Sigmoid colon (tissue), 4 donors: ENCODE data around the gene FAM174B.

Source experiments
- POLR2A ChIP-seq, 2 donors: fragments of 450-650 bp; IDR thresholded peaks; one replicate each; pipeline ENCODE4 v1.6.1; 2016; ENCODE audit warnings: antibody characterized with exemption in 2 of 2, mild to moderate bottlenecking in 2 of 2, moderate library complexity in 2 of 2
- POLR2AphosphoS5 ChIP-seq, 4 donors: sonication (generic); formaldehyde crosslinking; IDR thresholded peaks; one replicate each; pipeline ENCODE4 v1.6.1; 2017; ENCODE audit warnings: antibody characterized with exemption in 4 of 4
- TF ChIP-seq, protein P1 (sequence below), 4 experiments: fragments of 450-650 bp in 3 of 4; fragments of 200-600 bp in 1 of 4; IDR thresholded peaks; one replicate each; pipeline ENCODE4 v1.5.1; 2016 to 2019; ENCODE audit warnings: antibody characterized with exemption in 4 of 4, mild to moderate bottlenecking in 3 of 4, moderate library complexity in 2 of 4

- TF ChIP-seq, protein P1, sequence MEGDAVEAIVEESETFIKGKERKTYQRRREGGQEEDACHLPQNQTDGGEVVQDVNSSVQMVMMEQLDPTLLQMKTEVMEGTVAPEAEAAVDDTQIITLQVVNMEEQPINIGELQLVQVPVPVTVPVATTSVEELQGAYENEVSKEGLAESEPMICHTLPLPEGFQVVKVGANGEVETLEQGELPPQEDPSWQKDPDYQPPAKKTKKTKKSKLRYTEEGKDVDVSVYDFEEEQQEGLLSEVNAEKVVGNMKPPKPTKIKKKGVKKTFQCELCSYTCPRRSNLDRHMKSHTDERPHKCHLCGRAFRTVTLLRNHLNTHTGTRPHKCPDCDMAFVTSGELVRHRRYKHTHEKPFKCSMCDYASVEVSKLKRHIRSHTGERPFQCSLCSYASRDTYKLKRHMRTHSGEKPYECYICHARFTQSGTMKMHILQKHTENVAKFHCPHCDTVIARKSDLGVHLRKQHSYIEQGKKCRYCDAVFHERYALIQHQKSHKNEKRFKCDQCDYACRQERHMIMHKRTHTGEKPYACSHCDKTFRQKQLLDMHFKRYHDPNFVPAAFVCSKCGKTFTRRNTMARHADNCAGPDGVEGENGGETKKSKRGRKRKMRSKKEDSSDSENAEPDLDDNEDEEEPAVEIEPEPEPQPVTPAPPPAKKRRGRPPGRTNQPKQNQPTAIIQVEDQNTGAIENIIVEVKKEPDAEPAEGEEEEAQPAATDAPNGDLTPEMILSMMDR (IDR thresholded peaks at IDR 0.05), result no peak
- TF ChIP-seq POLR2A (IDR thresholded peaks at IDR 0.05) (no peak), POLR2AphosphoS5 (IDR thresholded peaks at IDR 0.05) (no peak)
These were observed 68.6 kb downstream of the FAM174B start for GRCh38 chr15:92586966-92587365.
